GM12878 (cell line): ENCODE results near the gene MAD2L1BP. TPM values are rescaled to one million over a fixed set of nuclear protein-coding genes. Genes with fewer than 3 reads are reported as not detected.

ENCODE experiments used
- ATAC-seq: fragments of 200-7000 bp; cut with Tn5 transposase; 3 replicates; pipeline ENCODE4 v1.9.1; 2020; ENCODE audit warnings: mild to moderate bottlenecking, moderate library complexity
- BruUV-seq: library from RNA; stranded (reverse); fragments of 400-500 nt; replicated peaks from 2 replicates; lab custom pipeline; 2021; lab: Mats Ljungman, UMichigan
- CTCF ChIA-PET: fragments of 300-600 bp; sonication (Branson Sonifier 250); formaldehyde crosslinking; extraction: SDS; loops from one replicate; lab custom pipeline; 2021; ENCODE audit warnings: inconsistent platforms; lab: Yijun Ruan, JAX
- POLR2A ChIA-PET: fragments of 350-600 bp; formaldehyde crosslinking; extraction: SDS; loops from one replicate; lab custom pipeline; 2021; ENCODE audit warnings: inconsistent platforms; lab: Charles Lee
- RAD21 ChIA-PET: fragments of 300-600 bp; sonication (Branson Sonifier 250); formaldehyde crosslinking; loops from one replicate; lab custom pipeline; 2023; ENCODE audit warnings: antibody characterized with exemption; ENCODE audit not compliant: unreplicated experiment; lab: Charles Lee
- SMC1A ChIA-PET: fragments of 300-600 bp; sonication (Branson Sonifier 250); formaldehyde crosslinking; loops from one replicate; lab custom pipeline; 2023; ENCODE audit not compliant: unreplicated experiment, uncharacterized antibody; lab: Charles Lee
- DNase-seq: peaks from one replicate; pipeline ENCODE4 v3.0.0-alpha.2; 2011; ENCODE audit warnings: low read depth, low spot score
- FAIRE-seq: peaks from 3 replicates; lab custom pipeline; 2011; peaks lifted over from hg19 to GRCh38; lab: Jason Lieb, UNC
- H2AFZ ChIP-seq: 2 replicates; pipeline ENCODE4 v1.6.0; 2011; ENCODE audit warnings: low read depth, low read length, control low read depth; ENCODE audit not compliant: control insufficient read depth
- H3K27ac ChIP-seq: 2 replicates; pipeline ENCODE4 v1.5.1; 2011; ENCODE audit warnings: control low read depth; ENCODE audit not compliant: control insufficient read depth, insufficient read depth
- H3K27me3 ChIP-seq, 2 experiments: replicated peaks in 1 of 2; 2 replicates each; pipeline versions ENCODE4 v1.6.0 to v1.6.1; 2011; ENCODE audit warnings: low read length in 1 of 2; ENCODE audit not compliant: control insufficient read depth in 2 of 2, insufficient read depth in 2 of 2
- H3K36me3 ChIP-seq, 2 experiments: 2 replicates each; pipeline ENCODE4 v1.5.1; 2011; ENCODE audit warnings: low read length in 1 of 2; ENCODE audit not compliant: control insufficient read depth in 2 of 2, insufficient read depth in 2 of 2
- H3K4me1 ChIP-seq: 2 replicates; pipeline ENCODE4 v1.6.1; 2011; ENCODE audit warnings: mild to moderate bottlenecking, low read length, moderate library complexity, mixed read lengths; ENCODE audit not compliant: control insufficient read depth, insufficient read depth
- H3K4me2 ChIP-seq: 2 replicates; pipeline ENCODE4 v1.6.0; 2011; ENCODE audit warnings: control low read depth; ENCODE audit not compliant: control insufficient read depth, insufficient read depth
- H3K4me3 ChIP-seq: fragments of 200-600 bp; sonication (generic); 2 replicates; pipeline ENCODE4 v1.5.1; 2016
- H3K79me2 ChIP-seq: 2 replicates; pipeline ENCODE4 v1.6.0; 2011; ENCODE audit warnings: low read length; ENCODE audit not compliant: control insufficient read depth, insufficient read depth
- H3K9ac ChIP-seq: 2 replicates; pipeline ENCODE4 v1.8.0; 2011; ENCODE audit warnings: low read length, control low read depth, mixed read lengths; ENCODE audit not compliant: control insufficient read depth, insufficient read depth
- H3K9me3 ChIP-seq: replicated peaks from 3 replicates; pipeline ENCODE4 v1.5.1; 2011; ENCODE audit warnings: mild to moderate bottlenecking, low read length; ENCODE audit not compliant: control insufficient read depth, insufficient read depth
- H4K20me1 ChIP-seq: 2 replicates; pipeline ENCODE4 v1.6.0; 2011; ENCODE audit not compliant: control insufficient read depth, insufficient read depth
- ASH2L ChIP-seq: fragments of 300-600, 200-600 bp; sonication (generic); IDR thresholded peaks from 2 replicates; pipeline ENCODE4 v1.6.1; 2017; ENCODE audit warnings: low read depth, mild to moderate bottlenecking, borderline replicate concordance
- ATF7 ChIP-seq: fragments of 450-650 bp; IDR thresholded peaks from 2 replicates; pipeline ENCODE4 v1.6.1; 2016; ENCODE audit warnings: low read depth, mild to moderate bottlenecking
- BACH1 ChIP-seq: fragments of 450-650 bp; IDR thresholded peaks from 2 replicates; pipeline ENCODE4 v1.6.1; 2017; ENCODE audit warnings: mild to moderate bottlenecking, borderline replicate concordance
- CREM ChIP-seq: IDR thresholded peaks from 2 replicates; pipeline ENCODE4 v1.6.1; 2014; ENCODE audit warnings: antibody characterized with exemption, low read depth
- FOXM1 ChIP-seq: IDR thresholded peaks from 2 replicates; pipeline ENCODE4 v1.6.1; 2012; ENCODE audit warnings: low read depth, mild to moderate bottlenecking, inconsistent platforms, low read length, moderate library complexity
- HDGF ChIP-seq: fragments of 450-650 bp; IDR thresholded peaks from 2 replicates; pipeline ENCODE4 v1.6.1; 2016; ENCODE audit warnings: antibody characterized with exemption
- MTA3 ChIP-seq: IDR thresholded peaks from 2 replicates; pipeline ENCODE4 v1.6.1; 2012; ENCODE audit warnings: low read length, inconsistent platforms, borderline replicate concordance
- MYB ChIP-seq: fragments of 150-350 bp; IDR thresholded peaks from 2 replicates; pipeline ENCODE4 v1.6.1; 2014; ENCODE audit warnings: mild to moderate bottlenecking, low read depth, low read length, borderline replicate concordance
- NFIC ChIP-seq: IDR thresholded peaks from 2 replicates; pipeline ENCODE4 v1.6.1; 2012; ENCODE audit warnings: low read depth, mild to moderate bottlenecking, inconsistent platforms, low read length, moderate library complexity
- POLR2A ChIP-seq: IDR thresholded peaks from 2 replicates; pipeline ENCODE4 v1.6.1; 2011; ENCODE audit warnings: low read depth, mild to moderate bottlenecking, low read length
- SMARCA5 ChIP-seq: fragments of 450-650 bp; IDR thresholded peaks from 2 replicates; pipeline ENCODE4 v1.6.1; 2017; ENCODE audit warnings: mild to moderate bottlenecking
- WGBS: methylation state at CpG from one replicate; pipeline ENCODE4 v1.1.6; 2016; ENCODE audit warnings: low lambda C conversion rate; ENCODE audit not compliant: insufficient replicate concordance, insufficient coverage; ENCODE audit errors: missing lambda C conversion rate; 5-methylcytosine and 5-hydroxymethylcytosine counted together
- in situ Hi-C: fragments of 300-500 bp; cut with MboI; formaldehyde crosslinking; loops from 9 replicates; pipeline ENCODE4 v1.14.3; 2018; ENCODE audit warnings: mixed read lengths
- intact Hi-C: fragments of 100-400 bp; cut with micrococcal nuclease; formaldehyde crosslinking; loops from one replicate; pipeline ENCODE4 v1.14.2; 2022; ENCODE audit not compliant: unreplicated experiment
- polyA plus RNA-seq, 11 experiments: library from polyadenylated mRNA; depleted of rRNA in 4 of 11; unstranded in 6 of 11; stranded (reverse) in 5 of 11; fragments of >200 nt; fragmentation: Nextera tagmentation in 4 of 11; fragmentation: Illumina TruSeq in 1 of 11; extraction: Ambion mirVana in 4 of 11; extraction: Trizol in 1 of 11; gene quantifications; 1 replicate in 1 of 11; 2 replicates in 10 of 11; pipeline versions ENCODE4 v1.2.1 to v1.2.3, GENCODE V29; 2011 to 2016; ENCODE audit warnings: inconsistent platforms in 2 of 11, missing spikeins in 2 of 11, low read depth in 1 of 11
- total RNA-seq, 4 experiments: library from RNA; depleted of rRNA in 3 of 4; stranded (reverse); fragments of >200 nt in 3 of 4; fragmentation: Illumina TruSeq in 1 of 4; extraction: Trizol in 1 of 4; gene quantifications; 2 replicates each; pipeline versions ENCODE4 v1.2.1 to v1.2.3, GENCODE V29; 2013 to 2021
- TF ChIP-seq, protein P1 (sequence below): IDR thresholded peaks from 2 replicates; pipeline ENCODE4 v1.6.1; 2012; ENCODE audit warnings: low read length, inconsistent platforms
- TF ChIP-seq, protein P2 (sequence below): fragments of 450-650 bp; conservative IDR thresholded peaks from 2 replicates; pipeline ENCODE4 v1.6.1; 2017; ENCODE audit warnings: mild to moderate bottlenecking, moderate library complexity

The MAD2L1BP gene
- total and polyA plus RNA-seq, 10 of the 15 experiments (the other 5 are each of a cell fraction or from before 2014, with no cell fraction given): 39.2 to 155 (median 60.3) TPM

GRCh38 chr6:43671801-43672690 is 36.4 kb downstream of the MAD2L1BP start:
- no peaks in the 10 kb centered on the region for H3K27me3 ChIP-seq
- H3K4me3 ChIP-seq: no peak overlapping the region
- FAIRE-seq (no peak), DNase-seq (no peak), ATAC-seq (no peak)
- SMC1A ChIA-PET: interaction anchor here (1.0 to 1.7 kb wide), 2 partner anchors 15 to 33 kb away, joined by 4 read pairs; no protein-coding TSS in a partner anchor
- no TSS peak for BruUV-seq
- POLR2A ChIA-PET: no interaction called here
- 0 out of 2 replicates have a peak, but pooled peaks have one; percentile 2 for TF ChIP-seq POLR2A
- no peak for TF ChIP-seq CREM
- 92% methylated on average over 16 of the region's 16 CpGs for WGBS
- RAD21 ChIA-PET: no interaction called here
- H3K36me3 ChIP-seq: peaks cover 12 to 42% of the 10 kb centered on the region in 2 experiments
- intact Hi-C loops (no loop called here), in situ Hi-C loops (no loop called here)
- no peaks in the 10 kb centered on the region for H3K79me2 ChIP-seq
- no peaks in the 10 kb centered on the region for H3K9me3 ChIP-seq
- H3K9ac ChIP-seq: no peak overlapping the region
- CTCF ChIA-PET: interaction anchor here (1.2 to 1.7 kb wide), 2 partner anchors 97 to 333 kb away, joined by 3 to 5 read pairs; no protein-coding TSS in a partner anchor
- no peak overlapping the region for H2AFZ ChIP-seq
- no peaks in the 10 kb centered on the region for H4K20me1 ChIP-seq
- H3K4me1 ChIP-seq: peaks cover 32% of the 10 kb centered on the region
- H3K4me2 ChIP-seq: no peak overlapping the region
- no peak overlapping the region for H3K27ac ChIP-seq

DNA sequence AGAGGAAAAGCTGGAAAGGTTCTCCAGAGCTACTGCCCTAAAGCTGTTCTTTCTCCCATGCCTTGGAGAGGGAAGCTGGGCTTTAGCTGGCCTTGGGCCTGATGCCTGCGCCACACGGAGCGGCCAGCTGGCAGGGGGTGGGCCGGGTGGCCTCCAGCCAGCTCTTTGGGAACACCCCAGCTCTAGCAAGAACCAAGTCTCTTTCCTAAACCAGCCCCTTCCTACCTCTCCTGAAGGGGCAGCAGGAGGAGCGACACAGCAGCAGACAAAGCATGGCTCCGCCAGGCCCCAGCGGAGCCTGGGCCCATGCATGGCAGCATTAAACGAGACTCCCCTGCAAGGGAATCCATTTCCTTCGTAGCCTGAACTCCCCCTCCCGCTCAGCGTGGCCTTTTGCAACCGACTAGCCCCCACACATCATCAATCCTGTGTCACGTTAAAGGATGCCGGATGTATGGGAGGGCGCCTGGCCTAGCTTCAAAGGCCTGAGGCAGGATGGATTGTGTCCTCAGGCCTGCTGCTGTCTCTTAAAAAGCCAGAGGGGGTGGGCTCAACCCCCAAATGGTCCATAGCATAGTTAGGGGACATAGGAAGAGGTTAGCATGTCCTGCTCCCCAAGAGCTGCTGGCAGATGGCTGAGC is 37.9 kb downstream of the MAD2L1BP start:
- Histone ChIP-seq H3K27me3 (no peaks in the 10 kb centered on the region), H2AFZ (no peak overlapping the region), H3K27ac (no peak overlapping the region), H3K4me2 (no peak overlapping the region), H3K9ac (no peak overlapping the region), H3K36me3 (peaks cover 25 to 49% of the 10 kb centered on the region in 2 experiments), H3K4me3 (no peak overlapping the region), H3K79me2 (no peaks in the 10 kb centered on the region), H3K9me3 (no peaks in the 10 kb centered on the region), H3K4me1 (peaks cover 17% of the 10 kb centered on the region), H4K20me1 (no peaks in the 10 kb centered on the region)
- POLR2A ChIA-PET: interaction anchor here (0.6 kb wide), 2 partner anchors 144 to 166 kb away, joined by 3 to 5 read pairs; no protein-coding TSS in a partner anchor
- DNase-seq (no peak), ATAC-seq (no peak), FAIRE-seq (no peak)
- CTCF ChIA-PET: interaction anchor here (1.7 kb wide), 1 partner anchor 96 kb away, joined by 5 read pairs; no protein-coding TSS in a partner anchor
- in situ Hi-C loops: no loop called here
- intact Hi-C loops: no loop called here
- TF ChIP-seq ATF7 (no peak), BACH1 (no peak), HDGF (no peak), FOXM1 (no peak), MTA3 (no peak), MYB (no peak), NFIC (no peak), ASH2L (no peak), SMARCA5 (no peak)
- TF ChIP-seq, protein P1, sequence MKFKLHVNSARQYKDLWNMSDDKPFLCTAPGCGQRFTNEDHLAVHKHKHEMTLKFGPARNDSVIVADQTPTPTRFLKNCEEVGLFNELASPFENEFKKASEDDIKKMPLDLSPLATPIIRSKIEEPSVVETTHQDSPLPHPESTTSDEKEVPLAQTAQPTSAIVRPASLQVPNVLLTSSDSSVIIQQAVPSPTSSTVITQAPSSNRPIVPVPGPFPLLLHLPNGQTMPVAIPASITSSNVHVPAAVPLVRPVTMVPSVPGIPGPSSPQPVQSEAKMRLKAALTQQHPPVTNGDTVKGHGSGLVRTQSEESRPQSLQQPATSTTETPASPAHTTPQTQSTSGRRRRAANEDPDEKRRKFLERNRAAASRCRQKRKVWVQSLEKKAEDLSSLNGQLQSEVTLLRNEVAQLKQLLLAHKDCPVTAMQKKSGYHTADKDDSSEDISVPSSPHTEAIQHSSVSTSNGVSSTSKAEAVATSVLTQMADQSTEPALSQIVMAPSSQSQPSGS: no peak
- TF ChIP-seq, protein P2, sequence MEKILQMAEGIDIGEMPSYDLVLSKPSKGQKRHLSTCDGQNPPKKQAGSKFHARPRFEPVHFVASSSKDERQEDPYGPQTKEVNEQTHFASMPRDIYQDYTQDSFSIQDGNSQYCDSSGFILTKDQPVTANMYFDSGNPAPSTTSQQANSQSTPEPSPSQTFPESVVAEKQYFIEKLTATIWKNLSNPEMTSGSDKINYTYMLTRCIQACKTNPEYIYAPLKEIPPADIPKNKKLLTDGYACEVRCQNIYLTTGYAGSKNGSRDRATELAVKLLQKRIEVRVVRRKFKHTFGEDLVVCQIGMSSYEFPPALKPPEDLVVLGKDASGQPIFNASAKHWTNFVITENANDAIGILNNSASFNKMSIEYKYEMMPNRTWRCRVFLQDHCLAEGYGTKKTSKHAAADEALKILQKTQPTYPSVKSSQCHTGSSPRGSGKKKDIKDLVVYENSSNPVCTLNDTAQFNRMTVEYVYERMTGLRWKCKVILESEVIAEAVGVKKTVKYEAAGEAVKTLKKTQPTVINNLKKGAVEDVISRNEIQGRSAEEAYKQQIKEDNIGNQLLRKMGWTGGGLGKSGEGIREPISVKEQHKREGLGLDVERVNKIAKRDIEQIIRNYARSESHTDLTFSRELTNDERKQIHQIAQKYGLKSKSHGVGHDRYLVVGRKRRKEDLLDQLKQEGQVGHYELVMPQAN: no peak
- RAD21 ChIA-PET: no interaction called here
- over 99% methylated on average over 15 of the region's 15 CpGs for WGBS
- SMC1A ChIA-PET: interaction anchor here (1.7 kb wide), 1 partner anchor 13 kb away, joined by 4 read pairs; no protein-coding TSS in a partner anchor
- BruUV-seq: no TSS peak
